Pancreas (tissue), 10 donors: ENCODE data around the gene SLC23A3. TPM values are rescaled to one million over a fixed set of nuclear protein-coding genes. Genes with fewer than 3 reads are reported as not detected.
"Not testable (repeated sequence)": the region's sequence is repeated elsewhere in the genome, so short reads cannot be mapped to it uniquely, and the experiment has no call there.

ENCODE experiments used
- ATAC-seq, 4 donors: fragments of 200-7000 bp; cut with Tn5 transposase; one replicate each; pipeline versions ENCODE4 v1.8.0 to v1.9.1; 2020; ENCODE audit warnings: mild to moderate bottlenecking in 4 of 4, moderate library complexity in 4 of 4
- DNase-seq, 6 donors: peaks; one replicate each; pipeline ENCODE4 v3.0.0-alpha.2; 2020
- FAIRE-seq: peaks from 2 replicates; lab custom pipeline; 2012; peaks lifted over from hg19 to GRCh38; lab: Jason Lieb, UNC
- H3K27ac ChIP-seq, 4 donors: fragments of 200-600 bp; sonication (generic); 1 replicate in 3 of 4; 2 replicates in 1 of 4; pipeline versions ENCODE4 v1.5.0 to v1.8.0; 2020
- H3K27me3 ChIP-seq, 4 donors: fragments of 200-600 bp; one replicate each; pipeline ENCODE4 v1.8.0; 2021
- H3K36me3 ChIP-seq, 3 donors: fragments of 200-600 bp; sonication (generic) in 1 of 3; one replicate each; pipeline versions ENCODE4 v1.5.0 to v1.8.0; 2020 to 2021
- H3K4me1 ChIP-seq, 3 donors: fragments of 200-600 bp; one replicate each; pipeline ENCODE4 v1.8.0; 2021
- H3K4me3 ChIP-seq, 4 donors: fragments of 200-600 bp; sonication (generic) in 2 of 4; one replicate each; pipeline versions ENCODE4 v1.5.0 to v1.8.0; 2020 to 2021
- H3K9me3 ChIP-seq, 4 donors: fragments of 200-600 bp; one replicate each; pipeline ENCODE4 v1.8.0; 2021
- CTCF ChIP-seq, 4 donors: fragments of 200-600 bp; sonication (generic) in 3 of 4; IDR thresholded peaks; one replicate each; pipeline versions ENCODE4 v1.5.0 to v1.8.0; 2021; ENCODE audit warnings: antibody characterized with exemption in 4 of 4
- WGBS, 2 donors: extraction: QIAGEN DNeasy Blood & Tissue Kit; methylation state at CpG; one replicate each; pipeline ENCODE4 v1.1.7; 2013; 5-methylcytosine and 5-hydroxymethylcytosine counted together
- intact Hi-C, 3 donors: fragments of 100-400 bp; cut with DNase I; formaldehyde crosslinking; loops; one replicate each; pipeline versions ENCODE4 v1.11.1 to v1.14.2; 2022
- polyA plus RNA-seq, 2 donors: library from polyadenylated mRNA; stranded (reverse); fragments of 200-250 nt; gene quantifications; one replicate each; pipeline ENCODE4 v1.2.3, GENCODE V29; 2013
- total RNA-seq, 6 donors: library from RNA; stranded (reverse); fragmentation: NEBNext Ultra II Directional in 4 of 6; extraction: Animal tissue kit (Norgen Biotek cat#: 25700) in 4 of 6; gene quantifications; one replicate each; pipeline versions ENCODE4 v1.2.1 to v1.2.4, GENCODE V29; 2021 to 2023
- donor health status: healthy with polysubstance abuse.
- donor health status: DM: no; HTN: no; CAD: no; lungs with moderate emphysema.
- donor health status: DM: no; HTN: no; CAD: no.
- donor health status: control.
- donor health status: control.
- donor health status: Bipolar disorder and iron deficiency.
- donor health status: DM: yes; HTN: yes; CAD: no.
- donor health status: DM: no; HTN: no; CAD: no.
- donor health status: DM: no; HTN: no; CAD: no.
- donor health status: DM: yes; HTN: yes; CAD: no.

The SLC23A3 gene
- total and polyA plus RNA-seq, 8 donors = 0.16 to 3.0 (median 0.92) TPM

GRCh38 chr2:219204425-219205164 lies 34.8 kb upstream of the SLC23A3 start:
- intact Hi-C loops = no loop called here
- TF ChIP-seq CTCF (IDR thresholded peaks at IDR 0.05) = no peak
- WGBS, 2 donors = 92 to 94% methylated on average over 7 of the region's 7 CpGs
- Histone ChIP-seq H3K36me3 (no peaks in the 10 kb centered on the region), H3K9me3 (no peaks in the 10 kb centered on the region), H3K4me3 (no peak overlapping the region), H3K27ac (no peak overlapping the region), H3K27me3 (no peaks in the 10 kb centered on the region), H3K4me1 (peaks cover 0 to 11% (median 5%) of the 10 kb centered on the region in 3 donors)
- FAIRE-seq = no peak
- DNase-seq = peak in 1 of 6 donors; percentile 10
- ATAC-seq = no peak

GRCh38 chr2:219201331-219201730 lies 31.5 kb upstream of the SLC23A3 start:
- H3K4me3 ChIP-seq, H3K9me3 ChIP-seq, H3K27ac ChIP-seq, H3K27me3 ChIP-seq, ATAC-seq, intact Hi-C loops, H3K36me3 ChIP-seq, FAIRE-seq, H3K4me1 ChIP-seq: not testable (repeated sequence)
- peak in 1 of 6 donors; percentile 8 for DNase-seq
- 80 to 83% methylated on average over 16 to 19 of the region's 21 CpGs for WGBS, 2 donors

GRCh38 chr2:219200502-219201326 lies 30.9 kb upstream of the SLC23A3 start:
- H3K4me3 ChIP-seq, H3K36me3 ChIP-seq, intact Hi-C loops, ATAC-seq, H3K27ac ChIP-seq, H3K4me1 ChIP-seq, H3K9me3 ChIP-seq, FAIRE-seq, H3K27me3 ChIP-seq: not testable (repeated sequence)
- DNase-seq = peak in 1 of 6 donors; percentile 12
- 70 to 73% methylated on average over 25 of the region's 26 CpGs for WGBS, 2 donors

GRCh38 chr2:219199470-219200211 lies 29.8 kb upstream of the SLC23A3 start:
- TF ChIP-seq CTCF (IDR thresholded peaks at IDR 0.05) = no peak
- 81 to 87% methylated on average over 12 of the region's 12 CpGs for WGBS, 2 donors
- FAIRE-seq = no peak
- peak in 1 of 6 donors; percentile 5 for DNase-seq
- H3K27ac ChIP-seq = no peak overlapping the region
- intact Hi-C loops = no loop called here
- no peak for ATAC-seq
- no peaks in the 10 kb centered on the region for H3K9me3 ChIP-seq
- no peak overlapping the region for H3K4me3 ChIP-seq
- H3K4me1 ChIP-seq = no peaks in the 10 kb centered on the region
- H3K36me3 ChIP-seq = no peaks in the 10 kb centered on the region
- H3K27me3 ChIP-seq = no peaks in the 10 kb centered on the region

- ATAC-seq (no peak), FAIRE-seq (no peak), DNase-seq (peak in 1 of 6 donors; percentile 3)
- WGBS, 2 donors = 80 to 83% methylated on average over 5 of the region's 5 CpGs
- H3K9me3 ChIP-seq = no peaks in the 10 kb centered on the region
- no peak overlapping the region for H3K4me3 ChIP-seq
- no peak overlapping the region for H3K27ac ChIP-seq
- H3K4me1 ChIP-seq = no peaks in the 10 kb centered on the region
- no peak for TF ChIP-seq CTCF (IDR thresholded peaks at IDR 0.05)
- H3K36me3 ChIP-seq = no peaks in the 10 kb centered on the region
- H3K27me3 ChIP-seq = no peaks in the 10 kb centered on the region
- intact Hi-C loops = no loop called here
These were observed 29.1 kb upstream of the SLC23A3 start for GRCh38 chr2:219198974-219199373.
